Calu3 (cell line): ENCODE results near the gene MTFMT. TPM values are rescaled to one million over a fixed set of nuclear protein-coding genes. Genes with fewer than 3 reads are reported as not detected.

Experiments used
- BruUV-seq: library from RNA; stranded (reverse); fragments of 400-500 nt; replicated peaks from 2 replicates; lab custom pipeline; 2021; lab: Mats Ljungman, UMichigan
- CTCF ChIA-PET: fragments of 300-600 bp; sonication (Branson Sonifier 250); formaldehyde crosslinking; loops from one replicate; lab custom pipeline; 2022; ENCODE audit warnings: antibody characterized with exemption; lab: Charles Lee
- DNase-seq: peaks from one replicate; pipeline ENCODE4 v3.0.0; 2022
- H3K27ac Mint-ChIP-seq: one replicate; pipeline ENCODE4 v1.8.0; 2022; ENCODE audit warnings: mixed read lengths; ENCODE audit not compliant: unreplicated experiment
- H3K27me3 Mint-ChIP-seq: one replicate; pipeline ENCODE4 v1.8.0; 2022; ENCODE audit warnings: mixed read lengths; ENCODE audit not compliant: unreplicated experiment
- H3K36me3 Mint-ChIP-seq: one replicate; pipeline ENCODE4 v1.8.0; 2022; ENCODE audit warnings: mild to moderate bottlenecking, moderate library complexity, mixed read lengths; ENCODE audit not compliant: insufficient read depth, unreplicated experiment
- H3K4me1 Mint-ChIP-seq: one replicate; pipeline ENCODE4 v1.8.0; 2022; ENCODE audit warnings: mild to moderate bottlenecking, low read depth, mixed read lengths; ENCODE audit not compliant: unreplicated experiment
- H3K4me3 Mint-ChIP-seq: one replicate; pipeline ENCODE4 v1.8.0; 2022; ENCODE audit warnings: mild to moderate bottlenecking, low read depth, moderate library complexity, mixed read lengths; ENCODE audit not compliant: unreplicated experiment
- H3K9me3 Mint-ChIP-seq: one replicate; pipeline ENCODE4 v1.8.0; 2022; ENCODE audit warnings: low read depth, mixed read lengths; ENCODE audit not compliant: unreplicated experiment
- CTCF ChIP-seq: fragments of 200-600 bp; IDR thresholded peaks from one replicate; pipeline ENCODE4 v1.8.0; 2022; ENCODE audit warnings: antibody characterized with exemption; ENCODE audit not compliant: unreplicated experiment
- intact Hi-C: fragments of 100-400 bp; cut with micrococcal nuclease; formaldehyde crosslinking; loops from one replicate; pipeline ENCODE4 v1.10.0; 2022; ENCODE audit not compliant: unreplicated experiment
- total RNA-seq: library from RNA; stranded (reverse); gene quantifications from 2 replicates; pipeline ENCODE4 v1.2.3, GENCODE V29; 2022

MTFMT gene
- total RNA-seq, 1 experiment from 2014 or later, result 18.9 TPM

GRCh38 chr15:65062726-65063125 is 33.3 kb upstream of the MTFMT start:
- intact Hi-C loops, result no loop called here
- Mint-ChIP-seq H3K27ac (no peak overlapping the region), H3K27me3 (peaks cover 29% of the 10 kb centered on the region), H3K4me3 (no peak overlapping the region), H3K4me1 (peaks cover 28% of the 10 kb centered on the region), H3K36me3 (peaks cover 5% of the 10 kb centered on the region), H3K9me3 (no peaks in the 10 kb centered on the region)
- no peak for TF ChIP-seq CTCF
- BruUV-seq, result no TSS peak
- CTCF ChIA-PET, result interaction anchor here (0.8 kb wide), 1 partner anchor 173 kb away, joined by 4 read pairs; no protein-coding TSS in a partner anchor
- no peak for DNase-seq

GRCh38 chr15:65062061-65062460 is 32.6 kb upstream of the MTFMT start:
- intact Hi-C loops, result no loop called here
- Mint-ChIP-seq H3K36me3 (peaks cover 8% of the 10 kb centered on the region), H3K4me1 (peaks cover 28% of the 10 kb centered on the region), H3K27ac (no peak overlapping the region), H3K27me3 (peaks cover 23% of the 10 kb centered on the region), H3K9me3 (no peaks in the 10 kb centered on the region), H3K4me3 (no peak overlapping the region)
- CTCF ChIA-PET, result interaction anchor here (0.7 to 0.8 kb wide), 2 partner anchors 25 to 172 kb away, joined by 4 read pairs; no protein-coding TSS in a partner anchor
- no peak for DNase-seq
- no peak for TF ChIP-seq CTCF
- BruUV-seq, result no TSS peak

DNA sequence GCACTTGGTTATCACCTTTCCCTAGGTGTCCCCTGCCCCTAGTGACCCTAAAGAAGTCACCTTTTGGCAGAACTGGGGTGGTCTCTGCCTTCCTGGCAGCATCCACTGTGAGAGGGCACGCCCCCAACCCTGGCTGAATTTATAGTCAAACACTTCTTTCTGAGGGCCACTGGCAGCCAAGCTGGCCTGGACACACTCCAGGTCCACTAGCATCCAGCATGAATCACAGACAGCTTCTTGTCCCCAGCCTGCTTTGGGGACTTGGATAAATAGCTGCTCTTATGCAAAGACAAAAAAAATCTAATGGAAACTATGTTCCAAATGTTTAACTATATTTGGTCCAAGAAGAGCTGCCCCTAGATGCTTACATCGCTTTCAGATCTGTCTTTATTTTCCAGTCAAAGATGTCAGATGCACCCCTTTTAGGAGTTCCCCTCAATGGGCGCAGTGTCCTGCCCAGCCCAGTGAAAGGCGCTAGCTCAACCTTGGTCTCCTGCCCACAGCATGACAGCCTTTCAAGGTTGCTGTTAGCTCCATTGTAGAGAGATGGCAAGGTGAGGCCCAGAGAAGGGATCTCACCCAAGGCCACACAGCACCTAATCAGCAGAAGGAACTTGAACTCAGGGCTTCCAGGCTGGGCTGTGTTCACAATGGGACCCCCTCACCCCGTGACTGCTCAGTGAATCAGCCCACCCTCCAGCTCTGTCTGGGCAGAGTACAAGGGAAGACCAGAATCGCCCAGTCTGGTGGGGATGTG is 31.4 kb upstream of the MTFMT start:
- Mint-ChIP-seq H3K36me3 (peaks cover 17% of the 10 kb centered on the region), H3K27ac (no peak overlapping the region), H3K4me1 (peaks cover 38% of the 10 kb centered on the region), H3K27me3 (peaks cover 10% of the 10 kb centered on the region), H3K9me3 (no peaks in the 10 kb centered on the region), H3K4me3 (no peak overlapping the region)
- no TSS peak for BruUV-seq
- no peak for DNase-seq
- intact Hi-C loops, result no loop called here
- CTCF ChIA-PET, result no interaction called here
- no peak for TF ChIP-seq CTCF

DNA sequence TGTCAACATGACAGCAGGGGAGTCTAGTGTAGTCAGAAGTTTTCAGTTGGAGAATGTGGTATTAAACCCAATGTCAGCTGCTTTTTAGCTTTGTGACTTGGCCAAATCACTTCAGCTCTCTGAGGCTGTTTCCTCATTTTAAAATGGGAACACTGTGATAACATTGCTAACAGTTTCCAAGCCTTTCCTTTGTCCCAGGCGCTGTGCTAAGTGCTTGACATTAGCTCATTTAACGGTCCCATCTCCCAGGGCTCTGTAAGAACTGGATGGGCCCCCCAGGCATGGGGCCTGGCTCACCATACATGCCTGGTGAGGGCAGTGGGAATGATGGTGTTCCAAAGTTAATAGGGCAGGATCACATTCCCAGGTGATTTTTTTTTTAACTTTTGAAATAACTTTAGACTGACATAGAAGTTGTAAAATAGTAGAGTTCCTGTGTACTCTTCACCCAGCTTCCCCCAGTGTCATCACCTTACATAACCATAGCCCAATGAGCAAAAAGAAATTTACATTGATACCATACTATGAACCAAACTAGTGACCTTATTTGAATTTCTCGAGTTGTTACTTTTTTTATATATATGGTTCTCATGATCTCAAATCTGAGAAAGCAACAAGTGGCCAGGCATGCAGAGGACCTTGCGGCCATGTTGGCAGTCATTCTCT is 30.6 kb upstream of the MTFMT start:
- intact Hi-C loops, result no loop called here

More for the DNA sequence above, 30.6 kb upstream of the MTFMT start:
- no TSS peak for BruUV-seq
- H3K4me1 Mint-ChIP-seq, result peaks cover 46% of the 10 kb centered on the region
- no peaks in the 10 kb centered on the region for H3K9me3 Mint-ChIP-seq
- H3K27me3 Mint-ChIP-seq, result peaks cover 3% of the 10 kb centered on the region
- H3K27ac Mint-ChIP-seq, result no peak overlapping the region
- TF ChIP-seq CTCF, result no peak
- peaks cover 21% of the 10 kb centered on the region for H3K36me3 Mint-ChIP-seq
- H3K4me3 Mint-ChIP-seq, result no peak overlapping the region
- no peak for DNase-seq
- CTCF ChIA-PET, result no interaction called here
